WTC11 (cell line): ENCODE measurements around the gene ROS1. TPM values are rescaled to one million over a fixed set of nuclear protein-coding genes. Genes with fewer than 3 reads are reported as not detected.
"Not testable (repeated sequence)": the region's sequence is repeated elsewhere in the genome, so short reads cannot be mapped to it uniquely, and the experiment has no call there.

Experiments
- ATAC-seq: fragments of 200-7000 bp; cut with Tn5 transposase; 2 replicates; pipeline ENCODE4 v1.10.0; 2021; ENCODE audit warnings: mild to moderate bottlenecking, moderate library complexity
- CTCF ChIA-PET: fragments of 300-600 bp; sonication (Branson Sonifier 250); formaldehyde crosslinking; loops from one replicate; lab custom pipeline; 2021; ENCODE audit warnings: antibody characterized with exemption; lab: Charles Lee
- POLR2A ChIA-PET: fragments of 350-600 bp; sonication (Branson Sonifier 250); formaldehyde crosslinking; loops from one replicate; lab custom pipeline; 2021; ENCODE audit warnings: antibody characterized with exemption; lab: Charles Lee
- DNase-seq: peaks from one replicate; pipeline ENCODE4 v3.0.0; 2021; ENCODE audit warnings: low spot score
- H3K27ac Mint-ChIP-seq: 2 replicates; pipeline ENCODE4 v1.8.0; 2021; ENCODE audit warnings: mixed read lengths
- H3K27me3 Mint-ChIP-seq: 2 replicates; pipeline ENCODE4 v1.8.0; 2021; ENCODE audit warnings: low read depth, mild to moderate bottlenecking, moderate library complexity, mixed read lengths
- H3K36me3 Mint-ChIP-seq: 2 replicates; pipeline ENCODE4 v1.8.0; 2021; ENCODE audit warnings: mixed read lengths
- H3K4me1 Mint-ChIP-seq: 2 replicates; pipeline ENCODE4 v1.8.0; 2022; ENCODE audit warnings: mixed read lengths
- H3K4me3 Mint-ChIP-seq: 2 replicates; pipeline ENCODE4 v1.8.0; 2021; ENCODE audit warnings: mild to moderate bottlenecking, moderate library complexity, mixed read lengths
- H3K9me3 Mint-ChIP-seq: 2 replicates; pipeline ENCODE4 v1.8.0; 2021; ENCODE audit warnings: mixed read lengths
- EMX1 ChIP-seq: fragments of 250-450 bp; sonication (Bioruptor Pico); IDR thresholded peaks from 2 replicates; pipeline ENCODE4 v1.8.0; 2021; ENCODE audit warnings: mild to moderate bottlenecking
- FOXK1 ChIP-seq: sonication (generic); formaldehyde crosslinking; IDR thresholded peaks from 2 replicates; pipeline ENCODE4 v1.8.0; 2022; ENCODE audit warnings: mild to moderate bottlenecking, moderate library complexity, missing genetic modification reagents
- GABPB1 ChIP-seq: sonication (generic); formaldehyde crosslinking; IDR thresholded peaks from 2 replicates; pipeline ENCODE4 v1.8.1; 2023; ENCODE audit warnings: mild to moderate bottlenecking, missing genetic modification reagents
- IRF2 ChIP-seq: sonication (generic); formaldehyde crosslinking; IDR thresholded peaks from 2 replicates; pipeline ENCODE4 v1.8.0; 2022; ENCODE audit warnings: low read depth, missing genetic modification reagents, borderline replicate concordance
- JAZF1 ChIP-seq: fragments of 250-450 bp; sonication (Bioruptor Pico); IDR thresholded peaks from 2 replicates; pipeline ENCODE4 v1.9.0; 2021; ENCODE audit warnings: moderate library complexity, mild to moderate bottlenecking, inconsistent platforms
- JUN ChIP-seq: sonication (generic); formaldehyde crosslinking; IDR thresholded peaks from 2 replicates; pipeline ENCODE4 v1.8.0; 2023; ENCODE audit warnings: mild to moderate bottlenecking, missing genetic modification reagents
- MYBL2 ChIP-seq: sonication (generic); formaldehyde crosslinking; IDR thresholded peaks from 2 replicates; pipeline ENCODE4 v1.8.1; 2023; ENCODE audit warnings: mild to moderate bottlenecking, moderate library complexity, missing genetic modification reagents
- NR2C2 ChIP-seq: sonication (generic); formaldehyde crosslinking; IDR thresholded peaks from 2 replicates; pipeline ENCODE4 v1.8.0; 2022; ENCODE audit warnings: mild to moderate bottlenecking, missing genetic modification reagents
- ZNF416 ChIP-seq: fragments of 250-450 bp; sonication (Bioruptor Pico); IDR thresholded peaks from 2 replicates; pipeline ENCODE4 v1.9.0; 2021; ENCODE audit warnings: mild to moderate bottlenecking, inconsistent platforms
- ZNF671 ChIP-seq: fragments of 250-450 bp; sonication (Bioruptor Pico); IDR thresholded peaks from 2 replicates; pipeline ENCODE4 v1.8.0; 2021; ENCODE audit warnings: mild to moderate bottlenecking
- total RNA-seq: library from RNA; stranded (reverse); gene quantifications from 3 replicates; pipeline ENCODE4 v1.2.3, GENCODE V29; 2021
- TF ChIP-seq, protein P1 (sequence below): fragments of 250-450 bp; sonication (Bioruptor Pico); IDR thresholded peaks from 2 replicates; pipeline ENCODE4 v1.8.0; 2021; ENCODE audit warnings: mild to moderate bottlenecking
- TF ChIP-seq, protein P2 (sequence below): sonication (generic); formaldehyde crosslinking; IDR thresholded peaks from 2 replicates; pipeline ENCODE4 v1.8.1; 2022; ENCODE audit warnings: low read depth, missing genetic modification reagents, borderline replicate concordance
- TF ChIP-seq, protein P3 (sequence below): sonication (generic); formaldehyde crosslinking; IDR thresholded peaks from 2 replicates; pipeline ENCODE4 v1.8.0; 2022; ENCODE audit warnings: mild to moderate bottlenecking, missing genetic modification reagents
- TF ChIP-seq, protein P4 (sequence below): sonication (generic); formaldehyde crosslinking; IDR thresholded peaks from 2 replicates; pipeline ENCODE4 v1.8.1; 2022; ENCODE audit warnings: low read depth, mild to moderate bottlenecking, moderate library complexity, missing genetic modification reagents, borderline replicate concordance

Gene ROS1
- total RNA-seq, 1 experiment from 2014 or later, result 0.02 TPM

DNA sequence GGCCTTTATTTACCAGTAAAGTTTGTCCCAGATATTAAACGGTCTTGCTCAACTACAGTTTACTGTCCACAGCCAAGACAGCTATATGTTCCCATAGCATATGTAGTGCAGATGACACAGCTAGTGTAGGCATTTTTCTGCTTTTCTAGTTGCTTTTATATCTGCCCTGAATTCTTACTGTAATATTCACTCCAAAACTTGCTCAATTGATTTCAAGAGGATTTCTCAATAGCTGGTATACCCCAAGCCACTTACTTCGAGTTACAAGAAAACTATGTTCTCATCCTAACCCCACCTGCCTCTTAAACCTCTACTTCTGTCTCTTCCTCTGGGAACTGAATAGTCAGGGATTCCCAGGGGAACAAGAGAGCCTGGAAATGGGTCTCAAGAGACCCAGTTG is 18.9 kb upstream of the ROS1 start (continued):
- TF ChIP-seq, protein P1, sequence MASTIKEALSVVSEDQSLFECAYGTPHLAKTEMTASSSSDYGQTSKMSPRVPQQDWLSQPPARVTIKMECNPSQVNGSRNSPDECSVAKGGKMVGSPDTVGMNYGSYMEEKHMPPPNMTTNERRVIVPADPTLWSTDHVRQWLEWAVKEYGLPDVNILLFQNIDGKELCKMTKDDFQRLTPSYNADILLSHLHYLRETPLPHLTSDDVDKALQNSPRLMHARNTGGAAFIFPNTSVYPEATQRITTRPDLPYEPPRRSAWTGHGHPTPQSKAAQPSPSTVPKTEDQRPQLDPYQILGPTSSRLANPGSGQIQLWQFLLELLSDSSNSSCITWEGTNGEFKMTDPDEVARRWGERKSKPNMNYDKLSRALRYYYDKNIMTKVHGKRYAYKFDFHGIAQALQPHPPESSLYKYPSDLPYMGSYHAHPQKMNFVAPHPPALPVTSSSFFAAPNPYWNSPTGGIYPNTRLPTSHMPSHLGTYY (CRISPR knock-in tag), result no peak
- TF ChIP-seq JUN (no peak), ZNF671 (CRISPR knock-in tag) (no peak), FOXK1 (CRISPR knock-in tag) (no peak), NR2C2 (CRISPR knock-in tag) (no peak)

DNA sequence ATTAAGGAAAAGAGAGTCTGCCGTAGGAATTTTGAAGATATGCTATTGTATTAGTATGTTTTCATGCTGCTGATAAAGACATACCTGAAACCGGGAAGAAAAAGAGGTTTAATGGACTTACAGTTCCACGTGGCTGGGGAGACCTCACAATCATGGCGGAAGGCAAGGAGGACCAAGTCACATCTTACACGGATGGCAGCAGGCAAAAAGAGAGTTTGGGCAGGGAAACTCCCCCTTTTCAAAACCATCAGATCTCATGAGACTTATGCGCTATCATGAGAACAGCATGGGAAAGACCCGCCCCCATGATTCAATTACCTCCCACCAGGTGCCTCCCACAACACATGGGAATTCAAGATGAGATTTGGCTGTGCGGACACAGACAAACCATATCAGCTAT is 16.6 kb upstream of the ROS1 start:
- CTCF ChIA-PET, DNase-seq, H3K27me3 Mint-ChIP-seq, H3K4me1 Mint-ChIP-seq, H3K36me3 Mint-ChIP-seq, POLR2A ChIA-PET, H3K27ac Mint-ChIP-seq, ATAC-seq, H3K4me3 Mint-ChIP-seq: not testable (repeated sequence)
- H3K9me3 Mint-ChIP-seq, result peaks cover 15% of the 10 kb centered on the region

DNA sequence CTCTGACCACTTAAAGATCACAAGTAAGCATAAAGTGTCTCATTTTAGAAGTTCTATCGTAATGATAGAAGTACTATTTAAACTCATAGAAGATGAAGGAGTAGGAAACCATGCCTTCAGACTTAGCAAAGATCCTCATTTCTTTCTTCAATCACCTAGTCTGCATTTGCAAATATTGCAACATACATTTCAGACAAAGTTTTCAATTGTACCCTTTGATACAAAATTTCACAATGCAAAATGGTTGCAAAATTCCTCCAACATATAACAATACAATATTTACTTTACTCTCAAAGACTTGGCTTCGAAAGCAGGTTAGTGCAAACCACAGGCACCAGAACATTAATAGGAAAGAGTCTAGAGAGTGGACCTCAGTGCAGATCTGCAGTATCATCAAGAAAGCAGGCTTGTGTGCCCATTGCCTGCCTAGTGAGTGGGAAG is 16.1 kb upstream of the ROS1 start:
- POLR2A ChIA-PET, result no interaction called here
- DNase-seq (no peak), ATAC-seq (no peak)
- no peaks in the 10 kb centered on the region for H3K27me3 Mint-ChIP-seq
- H3K4me1 Mint-ChIP-seq, result 0 out of 2 replicates have a peak, but pooled peaks cover 4% of the 10 kb centered on the region
- peaks cover 15% of the 10 kb centered on the region for H3K9me3 Mint-ChIP-seq
- TF ChIP-seq JUN (no peak), GABPB1 (peak; percentile 91)
- no peak overlapping the region for H3K4me3 Mint-ChIP-seq
- H3K27ac Mint-ChIP-seq, result no peak overlapping the region
- CTCF ChIA-PET, result interaction anchor here (0.8 kb wide), 1 partner anchor 8 kb away, joined by 4 read pairs; no protein-coding TSS in a partner anchor
- no peaks in the 10 kb centered on the region; the same call in 1 of the 2 replicates for H3K36me3 Mint-ChIP-seq

DNA sequence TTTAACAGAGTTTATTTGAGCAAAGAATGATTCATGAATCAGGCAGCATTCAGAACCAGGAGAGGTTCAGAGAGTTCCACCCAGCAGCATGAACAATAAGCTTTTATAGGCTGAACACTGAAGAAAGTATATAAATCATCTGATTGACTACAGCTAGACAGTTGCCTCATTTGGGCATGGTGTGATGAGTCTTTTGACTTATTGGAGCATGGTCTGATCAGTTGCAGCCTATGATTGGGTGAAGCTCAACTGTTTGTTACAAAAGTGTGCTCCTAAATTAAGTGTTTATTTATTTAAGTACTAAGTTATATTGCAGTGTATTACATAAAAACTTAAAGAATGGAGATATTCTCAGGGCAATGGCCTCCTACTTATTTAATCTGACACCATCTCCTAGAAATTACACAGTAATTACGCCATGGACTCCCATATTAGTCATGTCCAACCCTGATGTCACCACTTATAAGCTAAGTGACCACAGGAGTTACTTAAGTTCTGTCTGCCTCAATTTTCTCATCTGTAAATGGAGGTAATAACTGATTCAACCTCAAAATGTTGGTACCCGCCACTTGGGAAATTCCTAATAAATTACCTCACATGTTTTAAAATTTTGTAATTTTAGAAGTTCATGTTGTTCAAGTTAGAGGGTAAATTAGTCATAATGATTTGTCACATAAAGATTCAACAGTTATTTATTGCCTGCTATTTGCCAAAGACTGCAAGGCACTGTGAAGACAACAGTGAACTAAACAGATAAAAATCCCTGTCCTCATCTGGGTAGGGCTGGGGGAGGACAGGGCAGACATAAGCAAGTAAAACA is 15.2 kb upstream of the ROS1 start:
- TF ChIP-seq EMX1 (CRISPR knock-in tag), result no peak
- TF ChIP-seq, protein P2, sequence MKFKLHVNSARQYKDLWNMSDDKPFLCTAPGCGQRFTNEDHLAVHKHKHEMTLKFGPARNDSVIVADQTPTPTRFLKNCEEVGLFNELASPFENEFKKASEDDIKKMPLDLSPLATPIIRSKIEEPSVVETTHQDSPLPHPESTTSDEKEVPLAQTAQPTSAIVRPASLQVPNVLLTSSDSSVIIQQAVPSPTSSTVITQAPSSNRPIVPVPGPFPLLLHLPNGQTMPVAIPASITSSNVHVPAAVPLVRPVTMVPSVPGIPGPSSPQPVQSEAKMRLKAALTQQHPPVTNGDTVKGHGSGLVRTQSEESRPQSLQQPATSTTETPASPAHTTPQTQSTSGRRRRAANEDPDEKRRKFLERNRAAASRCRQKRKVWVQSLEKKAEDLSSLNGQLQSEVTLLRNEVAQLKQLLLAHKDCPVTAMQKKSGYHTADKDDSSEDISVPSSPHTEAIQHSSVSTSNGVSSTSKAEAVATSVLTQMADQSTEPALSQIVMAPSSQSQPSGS (CRISPR knock-in tag), result no peak
- TF ChIP-seq MYBL2 (CRISPR knock-in tag), result no peak
- no peak for TF ChIP-seq ZNF416
- TF ChIP-seq ZNF671 (CRISPR knock-in tag), result no peak
- Mint-ChIP-seq H3K9me3 (peaks cover 15% of the 10 kb centered on the region), H3K4me3 (no peak overlapping the region), H3K27ac (no peak overlapping the region), H3K4me1 (0 out of 2 replicates have a peak, but pooled peaks cover 4% of the 10 kb centered on the region), H3K27me3 (no peaks in the 10 kb centered on the region), H3K36me3 (no peaks in the 10 kb centered on the region; the same call in 1 of the 2 replicates)
- ATAC-seq (no peak), DNase-seq (no peak)
- ChIA-PET CTCF (interaction anchor here (0.8 kb wide), 1 partner anchor 9 kb away, joined by 4 read pairs; no protein-coding TSS in a partner anchor), POLR2A (interaction anchor here (0.7 kb wide), 1 partner anchor 1460 kb away, joined by 5 read pairs; no protein-coding TSS in a partner anchor)

DNA sequence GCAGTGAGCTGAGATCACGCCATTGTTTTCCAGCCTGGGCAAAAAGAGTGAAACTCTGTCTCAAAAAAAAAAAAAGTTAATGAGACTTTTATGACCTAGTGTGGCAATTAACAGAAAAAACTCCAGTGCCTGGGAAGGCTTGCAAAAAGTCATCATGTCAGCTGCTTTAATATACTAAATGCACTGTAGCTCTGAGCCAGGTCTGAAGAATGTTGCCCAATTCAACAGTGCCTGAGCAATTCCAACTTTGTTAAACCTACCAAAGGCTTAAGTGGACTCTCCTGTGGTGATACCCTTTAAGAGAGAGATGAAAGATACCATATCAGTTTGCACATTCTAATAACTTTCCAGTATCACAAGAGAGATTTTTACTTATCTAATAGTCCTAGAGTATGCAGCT is 6.5 kb upstream of the ROS1 start:
- ChIA-PET POLR2A (interaction anchor here (0.6 kb wide), 1 partner anchor 26 kb away, joined by 3 read pairs; no protein-coding TSS in a partner anchor), CTCF (no interaction called here)
- no peak for ATAC-seq
- H3K9me3 Mint-ChIP-seq, result no peaks in the 10 kb centered on the region
- H3K4me3 Mint-ChIP-seq, result no peak overlapping the region
- H3K27me3 Mint-ChIP-seq, result no peaks in the 10 kb centered on the region
- H3K27ac Mint-ChIP-seq, result no peak overlapping the region
- no peaks in the 10 kb centered on the region for H3K36me3 Mint-ChIP-seq
- DNase-seq, result no peak
- no peak for TF ChIP-seq JAZF1 (CRISPR knock-in tag)
- 0 out of 2 replicates have a peak, but pooled peaks cover 4% of the 10 kb centered on the region for H3K4me1 Mint-ChIP-seq

DNA sequence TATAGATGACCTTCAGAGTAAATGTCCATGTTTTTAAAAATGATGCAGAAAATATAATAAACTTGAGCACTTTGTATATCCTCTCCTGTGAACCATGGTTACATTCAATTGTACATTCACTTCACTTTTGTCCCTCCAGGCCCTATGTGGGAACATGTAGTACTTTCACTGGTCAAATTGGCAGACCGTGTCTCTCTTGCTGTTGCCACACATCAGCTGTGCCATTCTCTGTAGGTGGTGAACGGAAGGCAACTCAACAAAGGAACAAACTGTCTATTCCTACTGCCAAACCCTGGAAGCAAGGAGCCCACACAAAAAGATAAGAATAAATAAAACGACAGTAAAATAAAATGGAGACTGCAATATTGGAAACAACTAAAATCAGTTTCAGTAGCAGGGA is 2.0 kb downstream of the ROS1 start:
- no peak for DNase-seq
- Mint-ChIP-seq H3K36me3 (no peaks in the 10 kb centered on the region), H3K4me3 (no peak overlapping the region), H3K9me3 (no peaks in the 10 kb centered on the region)
- CTCF ChIA-PET, result interaction anchor here (1.2 kb wide), 1 partner anchor 352 kb away, joined by 3 read pairs; no protein-coding TSS in a partner anchor
- POLR2A ChIA-PET, result no interaction called here
- TF ChIP-seq FOXK1 (CRISPR knock-in tag), result no peak
- TF ChIP-seq IRF2 (CRISPR knock-in tag), result no peak
- TF ChIP-seq, protein P3, sequence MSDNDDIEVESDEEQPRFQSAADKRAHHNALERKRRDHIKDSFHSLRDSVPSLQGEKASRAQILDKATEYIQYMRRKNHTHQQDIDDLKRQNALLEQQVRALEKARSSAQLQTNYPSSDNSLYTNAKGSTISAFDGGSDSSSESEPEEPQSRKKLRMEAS (CRISPR knock-in tag), result no peak
- TF ChIP-seq, protein P4, sequence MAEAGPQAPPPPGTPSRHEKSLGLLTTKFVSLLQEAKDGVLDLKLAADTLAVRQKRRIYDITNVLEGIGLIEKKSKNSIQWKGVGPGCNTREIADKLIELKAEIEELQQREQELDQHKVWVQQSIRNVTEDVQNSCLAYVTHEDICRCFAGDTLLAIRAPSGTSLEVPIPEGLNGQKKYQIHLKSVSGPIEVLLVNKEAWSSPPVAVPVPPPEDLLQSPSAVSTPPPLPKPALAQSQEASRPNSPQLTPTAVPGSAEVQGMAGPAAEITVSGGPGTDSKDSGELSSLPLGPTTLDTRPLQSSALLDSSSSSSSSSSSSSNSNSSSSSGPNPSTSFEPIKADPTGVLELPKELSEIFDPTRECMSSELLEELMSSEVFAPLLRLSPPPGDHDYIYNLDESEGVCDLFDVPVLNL (CRISPR knock-in tag), result no peak
- TF ChIP-seq, all 79 proteins: peak for 0
- Mint-ChIP-seq H3K4me1 (no peaks in the 10 kb centered on the region), H3K27me3 (no peaks in the 10 kb centered on the region; the same call in 1 of the 2 replicates), H3K27ac (no peak overlapping the region)
- no peak for ATAC-seq
